Measurements from ENCODE around the gene HOXA10. TPM values are rescaled to one million over a fixed set of nuclear protein-coding genes. Genes with fewer than 3 reads are reported as not detected.
A peak's percentile ranks its signal among the peaks of the same experiment; 100 is the strongest.

The HOXA10 gene
- total RNA-seq, 3 donors from 2014 or later: 2.3 to 21.1 (median 5.2) TPM

- H3K27me3 ChIP-seq: no peaks in the 10 kb centered on the region
- H3K9me3 ChIP-seq: no peaks in the 10 kb centered on the region
- TF ChIP-seq POLR2A (IDR thresholded peaks at IDR 0.05) (no peak), POLR2AphosphoS5 (IDR thresholded peaks at IDR 0.05) (no peak), CTCF (IDR thresholded peaks at IDR 0.05) (no peak)
- no peak overlapping the region for H3K4me3 ChIP-seq
- DNase-seq (ENCODE audit: low spot score in 2 of 2): no peak
- H3K4me1 ChIP-seq: peaks cover 5 to 10% of the 10 kb centered on the region in 2 donors
- intact Hi-C loops (cut with DNase I; ENCODE audit: low total_unique reads): loop anchor here (5.0 kb wide), 1 partner anchor 1031 kb away; no protein-coding TSS in a partner anchor
- H3K36me3 ChIP-seq: no peaks in the 10 kb centered on the region
- H3K27ac ChIP-seq: peak overlapping the region; percentile 82 to 96
Observed at GRCh38 chr7:27132978-27133377, 41.1 kb downstream of the HOXA10 start.

- no peaks in the 10 kb centered on the region for H3K27me3 ChIP-seq
- DNase-seq (ENCODE audit: low spot score in 2 of 2): no peak
- peak overlapping the region in 1 of 2 donors; percentile 4 for H3K27ac ChIP-seq
- H3K9me3 ChIP-seq: no peaks in the 10 kb centered on the region
- H3K4me1 ChIP-seq: peaks cover 5 to 10% of the 10 kb centered on the region in 2 donors
- H3K4me3 ChIP-seq: no peak overlapping the region
- TF ChIP-seq POLR2AphosphoS5 (IDR thresholded peaks at IDR 0.05): no peak
- no peak for TF ChIP-seq CTCF (IDR thresholded peaks at IDR 0.05)
- TF ChIP-seq POLR2A (IDR thresholded peaks at IDR 0.05): no peak
- H3K36me3 ChIP-seq: no peaks in the 10 kb centered on the region
- intact Hi-C loops (cut with DNase I; ENCODE audit: low total_unique reads): loop anchor here (5.0 kb wide), 1 partner anchor 1030 kb away; no protein-coding TSS in a partner anchor
Observed at GRCh38 chr7:27132214-27132613, 41.9 kb downstream of the HOXA10 start.

GRCh38 chr7:27131390-27131819, 42.7 kb downstream of the HOXA10 start:
- no peaks in the 10 kb centered on the region for H3K36me3 ChIP-seq
- peak overlapping the region; percentile 94 to 98 for H3K27ac ChIP-seq
- peak overlapping the region; percentile 69 to 98 (median 90) for H3K4me3 ChIP-seq
- intact Hi-C loops (cut with DNase I; ENCODE audit: low total_unique reads): loop anchor here (5.0 kb wide), 1 partner anchor 1029 kb away; no protein-coding TSS in a partner anchor
- TF ChIP-seq POLR2AphosphoS5 (IDR thresholded peaks at IDR 0.05): no peak
- TF ChIP-seq CTCF (IDR thresholded peaks at IDR 0.05): no peak
- no peak for TF ChIP-seq POLR2A (IDR thresholded peaks at IDR 0.05)
- H3K9me3 ChIP-seq: no peaks in the 10 kb centered on the region
- H3K4me1 ChIP-seq: peaks cover 5 to 13% of the 10 kb centered on the region in 2 donors
- peak in 1 of 2 donors; percentile 7 for DNase-seq (ENCODE audit: low spot score in 2 of 2)
- H3K27me3 ChIP-seq: no peaks in the 10 kb centered on the region

- peaks cover 5 to 8% of the 10 kb centered on the region in 2 donors for H3K4me1 ChIP-seq
- H3K9me3 ChIP-seq: no peaks in the 10 kb centered on the region
- peak; percentile 89 for TF ChIP-seq POLR2A (IDR thresholded peaks at IDR 0.05)
- TF ChIP-seq POLR2AphosphoS5 (IDR thresholded peaks at IDR 0.05): peak; percentile 75 to 97 (median 86)
- no peak for TF ChIP-seq CTCF (IDR thresholded peaks at IDR 0.05)
- intact Hi-C loops (cut with DNase I; ENCODE audit: low total_unique reads): loop anchor here (5.0 kb wide), 1 partner anchor 1028 kb away; no protein-coding TSS in a partner anchor
- peak; percentile 89 to 94 for DNase-seq (ENCODE audit: low spot score in 2 of 2)
- no peaks in the 10 kb centered on the region for H3K36me3 ChIP-seq
- H3K4me3 ChIP-seq: peak within 1 kb of the TSS; percentile 69 to 98 (median 90)
- peak within 1 kb of the TSS; percentile 94 to 98 for H3K27ac ChIP-seq
- no peaks in the 10 kb centered on the region for H3K27me3 ChIP-seq
Observed at GRCh38 chr7:27130540-27131389, 43.4 kb downstream of the HOXA10 start, which contains the start of gene HOXA4. Gene HOXA4 (minus strand): TSS chr7:27130757. CDS start chr7:27130733, 24 bp downstream.

Measured in breast epithelium (tissue), 4 donors.